ELF-1 (cell line): Measurements from ENCODE around the gene SLX4IP.

Experiments
- DNase-seq: peaks from one replicate; pipeline ENCODE4 v3.0.0-alpha.2; 2016; ENCODE audit warnings: low read depth, low spot score

The SLX4IP gene

GRCh38 chr20:10520528-10520927, 85.4 kb downstream of the SLX4IP start:
- DNase-seq: no peak

DNA sequence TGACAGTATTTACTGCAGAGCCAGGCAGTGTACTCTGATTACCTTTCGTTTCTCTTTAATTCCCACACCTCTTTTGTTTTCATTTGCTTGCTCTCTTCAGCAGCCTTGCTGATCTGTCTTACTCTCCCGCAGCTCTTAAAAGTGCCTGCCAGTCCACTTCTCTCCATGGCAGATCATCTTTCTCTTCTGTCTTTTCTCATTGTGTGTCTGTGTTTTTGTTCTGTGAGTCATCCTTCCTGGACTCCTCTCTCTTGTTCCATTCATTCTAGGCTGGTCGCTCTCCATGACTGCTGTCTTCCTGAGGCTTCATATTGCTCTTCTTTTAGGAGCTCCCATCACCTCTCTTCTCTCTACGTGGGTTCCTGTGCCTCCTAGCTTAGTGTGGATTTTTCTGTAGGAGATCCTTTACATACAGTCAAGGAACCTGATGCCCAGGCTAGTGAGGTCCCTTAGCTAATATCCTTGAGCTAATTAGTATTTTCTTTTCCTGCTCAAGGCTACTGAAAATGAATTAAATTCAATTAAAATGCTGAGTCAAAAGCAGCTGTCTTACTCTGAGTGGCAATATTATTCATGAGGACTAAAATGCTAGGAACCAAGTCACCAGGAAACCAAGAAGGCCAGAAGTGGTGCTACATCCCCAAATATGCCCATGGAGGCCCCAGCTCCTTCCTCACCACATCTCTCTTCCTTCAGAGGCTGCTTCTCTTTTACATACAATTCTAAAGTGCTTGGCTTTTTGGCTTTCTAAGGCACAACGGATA, 86.1 kb downstream of the SLX4IP start:
- DNase-seq: peak; percentile 55

GRCh38 chr20:10521836-10522235, 86.7 kb downstream of the SLX4IP start:
- DNase-seq: no peak

GRCh38 chr20:10522328-10522727, 87.2 kb downstream of the SLX4IP start:
- no peak for DNase-seq

GRCh38 chr20:10523443-10523842, 88.3 kb downstream of the SLX4IP start:
- DNase-seq: no peak

DNA sequence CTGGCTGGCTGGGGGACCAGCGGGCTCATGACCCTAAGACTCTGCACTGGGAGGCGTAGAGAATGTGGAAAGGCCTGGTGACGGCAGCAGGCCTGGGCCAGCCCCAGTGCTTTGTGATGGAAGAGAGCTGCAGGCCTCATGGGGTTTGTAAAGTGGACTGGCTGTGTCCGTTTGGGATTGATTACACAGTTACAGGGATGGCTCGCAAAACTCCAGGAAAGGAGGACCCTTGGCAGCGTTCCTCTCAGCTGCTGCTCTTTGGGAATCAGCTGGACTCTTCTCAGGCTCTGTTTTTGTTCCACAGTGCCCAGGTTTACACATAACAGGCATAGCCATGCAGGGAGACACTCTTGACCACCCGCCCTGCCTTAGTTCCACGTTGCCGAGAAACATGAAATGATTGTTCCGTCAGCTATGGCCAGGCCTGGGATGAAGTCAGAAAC, 89.0 kb downstream of the SLX4IP start:
- DNase-seq: peak; percentile 88

GRCh38 chr20:10524643-10525042, 89.5 kb downstream of the SLX4IP start:
- DNase-seq: no peak

- DNase-seq: no peak
These were observed 92.7 kb downstream of the SLX4IP start for GRCh38 chr20:10527781-10528180.

DNA sequence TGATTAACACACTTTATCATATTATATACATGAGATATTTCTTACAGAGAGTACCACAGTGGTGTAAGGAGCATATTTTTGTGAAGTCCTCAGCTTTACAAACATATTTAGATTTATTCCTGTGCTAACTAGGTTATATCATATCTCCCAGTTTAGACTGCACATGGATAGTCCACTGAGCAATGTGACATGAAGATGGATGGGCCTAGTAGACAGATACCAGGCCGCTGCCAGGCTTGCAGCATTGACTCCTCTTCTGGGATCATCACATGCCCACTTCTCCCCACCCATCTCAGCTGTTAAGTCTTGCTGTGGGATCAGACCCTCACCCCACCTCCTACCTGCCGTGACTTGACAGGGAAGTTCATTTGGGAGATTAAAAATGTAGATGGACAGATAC, 95.8 kb downstream of the SLX4IP start:
- no peak for DNase-seq

DNA sequence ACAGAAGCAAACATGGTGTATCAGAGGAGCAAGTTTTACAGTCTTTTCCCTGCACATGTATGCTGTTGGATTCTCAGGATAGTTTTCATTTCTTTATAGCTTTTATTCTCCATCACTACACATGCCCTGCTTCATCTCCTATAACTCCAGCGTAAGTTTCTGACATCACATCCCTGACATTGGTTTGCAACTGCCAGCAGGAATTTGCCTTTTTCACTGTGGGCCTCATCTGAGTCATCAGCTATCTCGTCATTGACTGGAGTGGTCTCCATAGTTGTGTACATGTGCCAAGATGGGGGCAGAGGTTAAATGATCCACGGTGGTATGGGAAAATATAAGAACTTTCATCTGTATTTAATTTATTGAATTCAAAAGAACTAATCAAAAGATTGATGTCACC, 96.7 kb downstream of the SLX4IP start:
- no peak for DNase-seq

GRCh38 chr20:10532361-10532760, 97.3 kb downstream of the SLX4IP start:
- no peak for DNase-seq

DNA sequence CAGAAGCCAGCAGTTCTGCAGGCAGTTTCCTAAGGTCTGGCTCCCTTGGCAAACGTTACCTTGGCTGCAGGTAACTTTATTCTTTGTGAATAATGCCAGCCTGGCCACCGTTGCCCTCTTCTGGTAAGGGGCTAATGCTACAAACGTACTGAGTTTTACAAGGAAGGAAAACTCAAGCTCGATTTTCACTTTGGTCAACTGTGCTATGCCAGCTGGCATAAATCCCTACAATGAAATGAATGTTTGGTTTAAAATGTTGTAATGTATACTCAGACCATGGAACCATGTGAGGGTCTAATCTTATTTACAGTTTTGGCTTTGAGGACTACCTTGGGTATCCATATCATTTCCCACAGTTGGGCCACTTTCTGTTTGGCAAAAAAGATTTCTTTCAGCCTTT, 101.4 kb downstream of the SLX4IP start:
- DNase-seq: no peak

DNA sequence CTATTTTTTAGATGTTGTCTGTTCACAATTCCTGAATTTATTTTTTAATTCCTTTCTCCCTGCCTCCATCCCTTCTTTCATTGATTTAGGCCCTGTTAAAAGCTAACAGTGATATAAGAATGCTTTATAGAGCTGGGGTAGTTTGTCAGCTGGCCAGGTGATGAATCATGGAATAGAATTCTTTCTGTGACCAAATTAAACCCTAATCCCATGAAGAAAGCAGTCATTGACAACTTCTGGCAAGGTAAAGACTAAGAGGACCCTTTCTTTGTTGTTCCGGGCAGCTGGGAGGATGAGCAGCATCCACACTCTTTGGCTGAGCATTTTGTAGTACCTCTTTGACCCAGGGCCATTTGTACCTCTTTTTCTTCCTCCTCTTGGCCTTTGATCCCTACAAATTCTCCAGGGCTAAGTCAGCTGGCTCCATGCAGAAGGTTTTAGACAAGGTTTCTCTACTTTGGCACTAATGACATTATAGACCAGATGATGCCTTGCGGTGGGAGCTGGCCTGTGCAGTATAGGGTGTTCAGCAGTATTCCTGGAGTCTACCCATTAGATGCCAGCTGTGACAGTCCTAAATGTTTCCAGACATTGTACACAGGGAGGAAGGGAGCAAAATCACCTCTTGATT, 102.9 kb downstream of the SLX4IP start:
- DNase-seq: no peak

DNA sequence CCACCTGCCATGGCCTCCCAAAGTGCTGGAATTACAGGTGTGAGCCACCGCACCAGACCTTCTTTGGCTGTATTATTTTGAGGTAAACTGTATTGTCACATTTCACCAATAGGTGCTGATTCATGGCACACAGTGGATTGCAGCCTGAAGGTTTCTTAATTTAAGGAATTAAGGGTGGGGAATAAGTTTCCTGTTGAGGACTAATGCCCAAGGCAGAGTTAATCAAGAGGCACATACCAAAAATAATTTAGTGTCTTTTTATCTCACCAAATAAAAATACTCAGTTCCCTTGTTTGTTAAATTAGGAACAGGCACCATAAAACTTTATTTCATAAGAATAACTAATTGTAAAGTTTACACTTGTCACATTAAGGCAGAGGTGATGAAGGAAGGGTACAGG, 103.7 kb downstream of the SLX4IP start:
- DNase-seq: no peak

- DNase-seq: no peak
These were observed 104.9 kb downstream of the SLX4IP start for GRCh38 chr20:10539818-10540553.

DNA sequence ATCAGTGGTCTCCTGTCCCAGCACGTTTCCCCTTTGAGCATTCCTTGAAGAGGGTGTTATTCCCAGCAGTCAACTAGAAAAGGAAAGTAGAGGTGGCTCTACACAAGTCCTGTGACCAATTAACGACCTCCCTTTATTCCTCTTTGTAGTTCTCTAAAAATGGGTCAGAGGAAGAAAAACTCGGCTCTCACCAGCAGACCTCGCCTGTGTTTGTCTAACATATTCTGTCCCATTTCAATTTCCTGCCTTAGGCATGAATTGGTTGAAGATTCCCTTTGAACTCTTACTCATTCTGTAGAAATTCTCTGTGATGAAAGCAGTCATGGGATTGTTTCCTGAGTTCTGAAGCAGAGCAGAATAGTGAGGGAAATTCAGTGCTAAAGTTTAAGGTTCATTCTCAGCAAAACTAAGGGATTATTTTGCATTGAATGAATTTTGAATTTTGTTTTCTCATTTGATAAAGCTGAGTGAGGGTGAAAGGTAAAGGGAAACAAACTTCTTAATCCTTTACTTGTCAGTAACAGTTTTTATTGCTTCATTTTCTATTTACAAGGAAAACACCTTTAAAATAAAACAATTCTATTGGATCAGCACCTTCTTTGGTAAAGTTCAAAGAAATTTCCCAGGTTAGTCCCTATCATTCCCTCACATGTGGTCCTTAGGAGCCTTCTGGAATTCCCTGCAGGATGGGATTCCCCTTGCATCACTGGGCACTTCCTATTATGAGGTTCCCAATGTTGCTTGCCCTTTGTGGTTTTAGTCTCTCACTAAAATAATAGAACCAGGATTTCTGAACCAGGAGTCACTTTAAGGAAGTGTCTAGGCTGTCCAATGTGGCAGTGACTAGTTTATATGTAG, 105.8 kb downstream of the SLX4IP start:
- DNase-seq: no peak

- no peak for DNase-seq
These were observed 106.7 kb downstream of the SLX4IP start for GRCh38 chr20:10541668-10542411.

DNA sequence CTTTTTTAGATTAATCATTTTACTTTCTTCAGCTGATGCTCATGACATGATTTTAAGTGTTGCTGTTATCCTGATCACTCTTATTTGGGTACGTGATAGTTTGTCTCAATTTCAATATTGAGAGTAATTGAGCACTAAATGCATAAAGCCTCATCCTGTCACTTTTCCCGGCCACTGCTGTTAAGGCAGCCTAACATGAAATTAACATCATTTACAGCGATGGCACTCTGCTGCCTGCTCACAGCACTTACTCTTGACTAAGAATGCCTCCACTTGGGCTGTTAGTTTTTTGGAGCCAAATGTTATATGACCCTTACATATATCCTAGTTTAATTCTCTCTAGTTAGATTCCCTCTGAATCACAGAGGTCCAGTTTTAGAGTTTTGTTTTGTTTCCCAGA, 107.3 kb downstream of the SLX4IP start:
- DNase-seq: no peak

DNA sequence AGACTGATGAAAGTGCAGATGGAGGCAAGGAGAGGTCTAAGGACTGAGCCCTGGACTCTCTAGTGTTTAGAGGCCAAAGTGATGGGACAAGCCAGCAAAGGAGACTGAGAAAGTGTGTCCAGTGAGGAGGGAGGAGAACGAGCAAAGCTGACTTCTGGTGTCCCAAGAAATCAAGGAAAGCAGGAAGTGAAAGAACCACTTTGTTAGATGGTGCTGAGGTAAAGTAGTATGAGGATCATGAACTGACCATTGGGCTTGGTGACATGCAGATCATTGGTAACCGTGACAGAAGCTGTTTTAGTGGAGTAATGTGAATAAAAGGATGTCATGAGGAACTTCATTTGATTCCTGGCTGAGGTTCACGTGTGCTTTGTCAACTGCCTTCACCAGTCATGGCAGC, 108.4 kb downstream of the SLX4IP start:
- DNase-seq: no peak

GRCh38 chr20:10547276-10548114, 112.4 kb downstream of the SLX4IP start:
- DNase-seq: no peak
